Breast epithelium (tissue), 3 donors: ENCODE data around the gene AGAP1.

ENCODE experiments used
- POLR2A ChIP-seq: fragments of 450-650 bp; IDR thresholded peaks from one replicate; pipeline ENCODE4 v1.6.1; 2016; ENCODE audit warnings: antibody characterized with exemption, mild to moderate bottlenecking, moderate library complexity
- POLR2AphosphoS5 ChIP-seq, 3 donors: sonication (generic); formaldehyde crosslinking; IDR thresholded peaks; one replicate each; pipeline ENCODE4 v1.6.1; 2017; ENCODE audit warnings: antibody characterized with exemption in 3 of 3
- TF ChIP-seq, protein P1 (sequence below), 3 donors: fragments of 450-650 bp; IDR thresholded peaks; one replicate each; pipeline ENCODE4 v1.5.1; 2016 to 2017; ENCODE audit warnings: antibody characterized with exemption in 3 of 3, mild to moderate bottlenecking in 3 of 3, moderate library complexity in 3 of 3

DNA sequence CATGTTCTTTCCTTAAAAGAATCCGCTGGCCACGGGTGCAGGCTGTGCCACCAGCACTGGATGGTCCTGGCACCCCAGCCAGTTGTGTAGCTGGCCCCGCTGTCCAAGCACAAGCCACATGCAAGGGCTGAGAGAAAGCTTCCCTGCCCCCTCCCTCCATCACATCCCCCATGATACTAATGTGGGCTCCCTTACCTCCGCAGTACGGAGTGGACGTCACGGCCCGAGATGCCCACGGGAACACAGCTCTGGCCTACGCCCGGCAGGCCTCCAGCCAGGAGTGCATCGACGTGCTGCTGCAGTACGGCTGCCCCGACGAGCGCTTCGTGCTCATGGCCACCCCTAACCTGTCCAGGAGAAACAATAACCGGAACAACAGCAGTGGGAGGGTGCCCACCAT, 629.9 kb downstream of the AGAP1 start:
- TF ChIP-seq POLR2A (no peak), POLR2AphosphoS5 (IDR thresholded peaks at IDR 0.05) (no peak)
- TF ChIP-seq, protein P1, sequence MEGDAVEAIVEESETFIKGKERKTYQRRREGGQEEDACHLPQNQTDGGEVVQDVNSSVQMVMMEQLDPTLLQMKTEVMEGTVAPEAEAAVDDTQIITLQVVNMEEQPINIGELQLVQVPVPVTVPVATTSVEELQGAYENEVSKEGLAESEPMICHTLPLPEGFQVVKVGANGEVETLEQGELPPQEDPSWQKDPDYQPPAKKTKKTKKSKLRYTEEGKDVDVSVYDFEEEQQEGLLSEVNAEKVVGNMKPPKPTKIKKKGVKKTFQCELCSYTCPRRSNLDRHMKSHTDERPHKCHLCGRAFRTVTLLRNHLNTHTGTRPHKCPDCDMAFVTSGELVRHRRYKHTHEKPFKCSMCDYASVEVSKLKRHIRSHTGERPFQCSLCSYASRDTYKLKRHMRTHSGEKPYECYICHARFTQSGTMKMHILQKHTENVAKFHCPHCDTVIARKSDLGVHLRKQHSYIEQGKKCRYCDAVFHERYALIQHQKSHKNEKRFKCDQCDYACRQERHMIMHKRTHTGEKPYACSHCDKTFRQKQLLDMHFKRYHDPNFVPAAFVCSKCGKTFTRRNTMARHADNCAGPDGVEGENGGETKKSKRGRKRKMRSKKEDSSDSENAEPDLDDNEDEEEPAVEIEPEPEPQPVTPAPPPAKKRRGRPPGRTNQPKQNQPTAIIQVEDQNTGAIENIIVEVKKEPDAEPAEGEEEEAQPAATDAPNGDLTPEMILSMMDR (IDR thresholded peaks at IDR 0.05), result no peak
